HG03558 (cell line): ENCODE measurements around the gene FAF2.
"Not testable (repeated sequence)": the region's sequence is repeated elsewhere in the genome, so short reads cannot be mapped to it uniquely, and the experiment has no call there.

Experiments
- ATAC-seq: cut with Tn5 transposase; IDR thresholded peaks from one replicate; pipeline ENCODE4 v1.9.1; 2021; ENCODE audit warnings: moderate number of reproducible peaks; ENCODE audit not compliant: unreplicated experiment; ENCODE audit errors: extremely low read depth

FAF2 gene

DNA sequence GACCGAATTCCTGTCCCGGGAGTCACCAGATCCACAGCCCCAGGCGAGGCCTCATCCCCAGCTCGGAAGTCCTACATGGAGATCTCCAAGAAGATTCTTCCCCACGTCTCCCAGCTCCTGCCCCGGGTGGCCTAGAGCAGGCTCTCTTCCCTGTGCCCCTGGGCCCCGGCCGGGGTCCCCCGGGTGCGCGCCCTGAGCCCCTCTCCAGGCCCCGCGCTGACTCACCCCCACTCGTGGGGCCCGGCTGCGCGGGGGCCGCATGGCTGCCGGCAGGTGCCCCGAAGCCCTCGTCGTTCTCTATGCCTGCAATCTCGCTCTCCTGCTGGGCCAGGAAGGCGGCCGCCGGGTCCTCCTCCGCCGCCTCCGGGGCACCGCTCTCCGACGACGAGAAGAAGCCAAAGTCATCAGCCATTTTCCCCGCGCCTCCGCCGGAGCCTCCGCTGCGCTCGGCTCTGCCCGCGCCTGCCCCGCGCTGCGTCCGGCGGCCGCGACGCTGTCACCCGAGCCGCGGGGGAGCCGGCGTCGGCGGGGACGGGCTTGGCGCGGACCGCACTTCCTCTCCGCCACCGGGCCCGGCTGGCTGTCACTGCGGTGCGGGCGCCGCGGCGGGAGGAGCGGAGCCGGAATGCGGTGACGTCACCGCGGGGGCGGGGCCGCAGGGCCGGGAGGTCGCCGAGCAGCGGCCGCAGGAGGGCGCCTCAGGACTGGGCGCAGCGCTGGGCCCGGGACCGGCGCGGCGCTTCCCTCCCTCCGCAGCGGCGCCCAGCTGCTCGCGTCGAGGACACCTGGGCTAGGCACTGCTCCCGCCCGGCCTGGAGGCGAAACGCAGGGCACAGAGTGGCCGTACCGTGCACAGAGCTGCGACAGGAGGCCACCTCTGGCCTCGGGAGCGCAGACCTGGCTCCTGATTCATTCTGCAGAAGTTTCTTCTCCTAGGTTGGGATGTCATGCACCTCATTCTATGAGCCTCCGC, 31.9 kb upstream of the FAF2 start, which contains the start of gene CLTB:
CLTB (minus strand) TSS at position 588 of the 973 bp plus-strand sequence; CDS start at position 412, 176 bp downstream.
- peak; percentile 86 for ATAC-seq

DNA sequence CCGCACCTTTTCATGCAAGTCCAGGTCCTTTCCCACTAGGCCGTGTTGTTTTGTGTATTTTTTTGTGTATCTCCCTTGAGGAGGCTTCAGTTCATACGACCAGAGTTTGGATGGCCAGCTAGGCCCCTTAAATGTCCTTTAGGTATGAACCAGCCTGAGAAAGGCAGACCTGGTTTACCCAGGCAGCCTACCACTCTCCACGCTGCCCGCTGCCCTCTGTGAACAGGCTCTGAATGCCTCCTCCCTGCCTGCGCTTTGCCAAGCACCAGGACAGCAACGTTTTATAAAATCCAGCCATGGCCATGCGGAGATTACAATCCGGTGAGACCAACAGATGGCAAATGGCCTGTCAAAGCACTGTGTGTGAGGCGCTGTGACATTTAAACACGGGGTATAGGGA, 31.2 kb upstream of the FAF2 start:
- ATAC-seq, result no peak

DNA sequence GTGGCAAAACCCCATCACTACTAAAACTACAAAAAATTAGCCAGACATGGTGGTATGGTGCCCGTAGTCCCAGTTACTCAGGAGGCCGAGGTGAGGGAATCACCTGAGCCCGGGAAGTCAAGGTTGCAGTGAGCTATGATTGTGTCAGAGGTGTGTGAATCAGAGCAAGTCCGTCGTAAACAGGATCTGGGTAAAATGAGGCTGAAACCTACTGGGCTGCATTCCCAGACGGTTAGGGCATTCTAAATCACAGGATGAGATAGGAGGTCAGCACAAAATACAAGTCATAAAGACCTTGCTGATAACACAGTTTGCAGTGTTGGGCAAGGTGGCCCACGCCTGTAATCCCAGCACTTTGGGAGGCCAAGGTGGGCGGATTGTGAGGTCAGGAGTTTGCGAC, 29.9 kb upstream of the FAF2 start:
- no peak for ATAC-seq

DNA sequence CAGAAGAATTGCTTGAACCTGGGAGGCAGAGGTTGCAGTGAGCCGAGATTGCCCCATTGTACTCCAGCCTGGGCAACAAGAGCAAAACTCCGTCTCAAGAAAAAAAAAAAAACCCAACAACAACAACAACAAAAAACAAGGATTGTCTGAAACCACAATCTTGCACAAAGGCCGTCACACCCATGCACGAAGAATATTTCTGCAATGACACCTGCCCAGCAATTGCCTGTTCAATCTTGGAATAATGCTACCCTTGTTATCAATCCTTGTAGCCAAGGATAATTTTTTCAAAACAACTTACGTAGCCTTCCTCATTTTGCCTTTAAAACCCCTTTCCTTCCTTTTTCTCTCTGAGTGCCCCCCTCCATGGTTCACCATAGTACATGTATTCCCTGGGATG, 28.1 kb upstream of the FAF2 start:
- ATAC-seq, result no peak

DNA sequence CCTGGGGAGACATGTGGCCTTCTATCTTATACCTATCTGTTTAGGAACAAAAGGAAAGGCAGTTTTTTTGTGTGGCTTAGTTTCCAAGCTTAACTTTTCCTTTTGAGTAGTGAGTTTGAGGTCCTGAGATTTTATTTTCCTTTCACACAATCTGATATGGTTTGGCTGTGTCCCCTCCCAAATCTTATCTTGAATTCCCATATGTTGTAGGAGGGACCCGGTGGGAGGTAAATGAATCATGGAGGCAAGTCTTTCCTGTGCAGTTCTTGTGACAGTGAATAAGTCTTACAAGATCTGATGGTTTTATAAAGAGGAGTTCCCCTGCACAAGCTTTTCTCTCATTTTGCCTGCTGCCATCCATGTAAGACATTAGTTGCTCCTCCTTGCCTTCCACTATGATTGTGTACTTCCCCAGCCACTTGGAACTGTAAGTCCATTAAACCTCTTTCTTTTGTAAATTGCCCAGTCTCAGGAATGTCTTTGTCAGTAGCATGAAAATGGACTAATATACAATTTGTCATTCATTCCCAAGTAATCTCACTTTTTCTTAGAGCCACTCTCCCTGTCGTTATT, 27.1 kb upstream of the FAF2 start:
- ATAC-seq, result no peak

DNA sequence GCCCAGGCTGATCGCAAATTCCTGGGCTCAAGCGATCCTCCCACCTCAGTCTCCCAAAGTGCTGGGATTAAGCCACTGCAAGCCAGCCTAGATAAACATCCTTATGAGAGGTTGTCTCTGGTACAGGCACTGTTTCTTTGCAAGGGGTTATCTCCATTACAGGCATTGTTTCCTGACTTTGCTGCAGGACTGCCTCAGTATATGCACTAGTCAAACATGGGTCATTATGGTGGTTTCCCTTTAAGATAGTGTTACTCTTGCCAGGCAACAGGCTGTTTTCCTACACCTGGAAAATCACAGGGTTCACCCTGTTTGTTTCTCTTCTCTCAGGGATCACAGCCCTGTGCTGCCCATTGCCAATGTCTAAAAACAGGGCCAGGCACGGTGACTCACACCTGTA, 24.0 kb upstream of the FAF2 start:
- ATAC-seq, result no peak

DNA sequence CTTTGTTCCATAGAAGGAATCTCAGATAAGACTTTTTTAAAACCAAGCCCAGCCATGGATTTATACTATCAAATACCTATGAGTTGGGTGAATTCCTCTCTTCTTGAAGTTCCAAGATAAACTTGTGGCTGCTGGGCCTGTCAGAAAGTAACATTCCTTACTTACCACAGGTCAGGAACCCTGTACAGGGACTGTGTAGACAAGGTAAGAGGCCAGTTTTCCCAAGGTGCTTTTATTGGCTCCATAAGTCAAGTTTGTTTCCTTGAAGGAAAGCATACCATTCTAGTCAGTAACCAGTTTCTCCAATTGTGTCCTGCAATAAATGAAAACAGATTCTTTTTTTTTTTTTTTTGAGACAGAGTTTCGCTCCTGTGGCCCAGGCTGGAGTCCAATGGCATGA, 23.0 kb upstream of the FAF2 start:
- no peak for ATAC-seq

DNA sequence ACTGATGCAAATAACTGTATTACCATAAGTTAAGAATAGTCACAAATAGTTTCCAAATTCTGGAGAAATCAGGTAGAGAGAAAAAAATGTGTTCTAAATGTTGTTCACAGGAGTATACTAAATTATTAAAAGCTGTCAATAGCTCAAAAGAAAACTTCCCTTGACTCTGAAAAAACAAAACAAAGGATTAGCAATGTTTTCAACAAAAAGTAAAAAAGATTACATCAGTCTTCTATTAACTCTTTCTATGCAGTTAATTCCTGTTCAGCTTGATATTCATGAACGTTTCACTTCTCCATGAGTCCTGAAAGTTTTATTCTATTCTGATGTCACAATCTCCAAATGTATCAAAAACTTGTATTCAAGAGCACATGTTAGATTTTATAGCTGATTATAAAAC, 22.4 kb upstream of the FAF2 start:
- ATAC-seq, result no peak

DNA sequence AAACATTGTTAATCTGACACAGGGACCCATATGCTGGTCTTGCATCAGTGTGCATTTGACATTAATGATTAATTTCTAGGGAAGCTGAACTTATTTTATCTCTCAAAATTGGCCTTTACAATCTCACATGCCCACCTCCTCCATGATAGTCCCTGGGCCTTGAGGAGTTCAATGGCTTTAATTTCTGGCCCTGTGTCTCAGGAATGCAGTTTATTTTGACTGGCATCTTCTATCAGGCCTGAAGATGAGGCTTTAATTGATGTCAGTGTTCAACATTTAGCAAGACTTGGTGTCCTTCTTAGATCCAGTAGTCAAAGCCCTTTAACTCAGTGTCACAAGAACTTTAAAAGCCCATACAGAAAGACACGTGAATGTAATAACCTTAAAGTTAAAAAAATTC, 21.3 kb upstream of the FAF2 start:
- ATAC-seq, result no peak

DNA sequence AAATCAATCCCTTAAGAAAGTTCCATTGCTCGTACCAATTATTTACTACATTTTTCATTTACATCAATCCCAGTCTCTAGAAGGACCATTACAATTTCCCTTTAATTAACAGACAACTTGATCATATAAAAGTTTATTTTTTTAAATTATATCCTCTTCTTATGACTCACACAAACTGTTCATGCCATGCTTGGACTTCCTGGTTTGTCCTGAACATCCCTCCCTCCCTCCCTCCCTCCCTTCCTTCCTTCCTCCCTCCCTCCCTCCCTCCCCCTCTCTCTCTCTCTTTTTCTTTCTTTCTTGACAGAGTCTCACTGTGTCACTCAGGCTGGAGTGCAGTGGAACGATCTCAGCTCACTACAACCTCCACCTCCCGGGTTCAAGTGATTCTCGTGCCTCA, 20.2 kb upstream of the FAF2 start:
- ATAC-seq, result no peak

DNA sequence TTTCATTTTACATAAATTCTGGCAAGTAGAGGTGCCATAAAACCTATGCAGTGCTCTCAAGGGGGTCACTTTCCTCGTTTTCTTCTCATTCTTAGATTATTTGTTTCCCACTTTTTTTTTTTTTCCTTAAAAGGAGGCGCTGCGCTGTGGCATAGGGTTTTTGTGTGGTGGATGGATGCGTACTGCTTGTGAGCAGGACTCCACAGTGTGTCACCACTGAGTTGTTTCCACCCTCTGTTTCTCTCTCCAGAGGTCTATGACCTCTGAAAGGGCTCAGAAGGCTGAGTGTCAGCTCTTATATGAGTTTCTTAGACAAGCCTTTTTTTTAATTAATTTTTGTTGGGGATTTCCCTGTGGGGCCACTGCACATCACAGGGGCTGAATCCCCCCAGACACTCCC, 18.2 kb upstream of the FAF2 start:
- ATAC-seq, result no peak

DNA sequence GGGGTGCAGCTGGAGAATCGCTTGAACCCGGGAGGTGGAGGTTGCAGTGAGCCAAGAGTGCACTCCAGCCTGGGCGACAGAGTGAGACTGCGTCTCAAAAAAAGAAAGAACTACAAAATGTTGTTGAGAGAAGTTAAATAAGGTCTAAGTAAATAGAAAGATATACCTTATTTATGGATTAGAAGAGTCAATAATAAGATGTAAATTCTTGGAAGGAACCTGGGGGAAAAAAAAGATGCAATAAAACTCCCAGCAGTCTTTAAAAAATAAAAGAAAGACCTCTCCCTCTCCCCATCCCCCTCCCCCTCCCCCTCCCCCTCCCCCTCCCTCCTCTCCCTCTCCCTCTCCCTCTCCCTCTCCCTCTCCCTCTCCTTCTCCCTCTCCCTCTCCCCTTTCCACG, 15.5 kb upstream of the FAF2 start:
- no peak for ATAC-seq

DNA sequence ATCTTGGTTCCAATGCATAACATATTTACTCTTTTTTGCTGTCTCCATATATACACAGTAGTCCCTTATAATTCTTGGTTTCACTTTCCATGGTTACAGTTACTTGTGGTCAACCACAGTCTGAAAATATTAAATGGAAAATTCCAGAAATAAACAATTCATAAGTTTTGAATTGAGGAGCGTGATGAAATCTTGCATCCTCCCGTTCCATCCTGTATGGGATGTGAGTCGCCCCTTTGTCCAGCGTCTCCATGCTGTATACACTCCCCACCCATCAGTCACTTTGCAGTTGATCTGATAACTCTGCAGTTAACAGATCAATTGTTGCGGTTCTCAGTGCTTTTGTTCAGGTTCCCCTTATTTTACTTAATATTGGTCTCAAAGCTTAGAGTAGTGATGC, 11.5 kb upstream of the FAF2 start:
- ATAC-seq, result no peak

DNA sequence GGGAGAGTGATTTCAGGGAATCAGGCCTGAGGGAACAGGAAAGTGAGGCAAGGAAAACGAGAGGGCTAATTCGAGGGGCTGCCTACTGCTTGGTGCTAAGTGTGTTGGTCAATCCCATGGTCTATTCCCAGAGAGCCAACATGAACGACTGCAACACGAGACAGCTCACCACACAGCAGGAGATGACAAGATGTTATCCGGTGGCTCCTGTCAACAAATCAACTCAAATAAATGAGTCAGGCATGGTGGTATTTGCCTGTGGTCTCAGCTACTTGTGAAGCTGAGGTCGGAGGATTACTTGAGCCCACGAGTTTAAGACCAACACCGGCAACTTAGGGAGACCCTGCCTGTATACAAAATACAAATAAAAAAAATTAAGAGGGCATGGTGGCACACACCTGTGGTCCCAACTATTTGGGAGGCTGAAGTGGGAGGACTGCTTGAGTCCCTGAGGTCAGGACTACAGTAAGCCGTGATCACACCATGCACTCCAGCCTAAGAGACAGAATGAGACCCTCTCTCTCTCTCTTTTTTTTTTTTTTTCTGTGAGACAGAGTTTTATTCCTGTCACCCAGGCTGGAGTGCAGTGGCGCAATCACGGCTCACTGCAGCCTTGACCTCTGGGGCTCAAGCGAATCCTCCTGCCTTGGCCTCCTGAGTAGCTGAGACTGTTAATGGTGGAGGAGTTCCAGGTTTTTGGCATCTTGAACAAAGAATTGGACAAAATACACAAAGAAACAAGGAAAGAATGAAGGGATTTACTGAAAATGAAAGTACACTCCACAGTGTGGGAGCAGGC, 9.0 kb upstream of the FAF2 start:
- ATAC-seq, result no peak

DNA sequence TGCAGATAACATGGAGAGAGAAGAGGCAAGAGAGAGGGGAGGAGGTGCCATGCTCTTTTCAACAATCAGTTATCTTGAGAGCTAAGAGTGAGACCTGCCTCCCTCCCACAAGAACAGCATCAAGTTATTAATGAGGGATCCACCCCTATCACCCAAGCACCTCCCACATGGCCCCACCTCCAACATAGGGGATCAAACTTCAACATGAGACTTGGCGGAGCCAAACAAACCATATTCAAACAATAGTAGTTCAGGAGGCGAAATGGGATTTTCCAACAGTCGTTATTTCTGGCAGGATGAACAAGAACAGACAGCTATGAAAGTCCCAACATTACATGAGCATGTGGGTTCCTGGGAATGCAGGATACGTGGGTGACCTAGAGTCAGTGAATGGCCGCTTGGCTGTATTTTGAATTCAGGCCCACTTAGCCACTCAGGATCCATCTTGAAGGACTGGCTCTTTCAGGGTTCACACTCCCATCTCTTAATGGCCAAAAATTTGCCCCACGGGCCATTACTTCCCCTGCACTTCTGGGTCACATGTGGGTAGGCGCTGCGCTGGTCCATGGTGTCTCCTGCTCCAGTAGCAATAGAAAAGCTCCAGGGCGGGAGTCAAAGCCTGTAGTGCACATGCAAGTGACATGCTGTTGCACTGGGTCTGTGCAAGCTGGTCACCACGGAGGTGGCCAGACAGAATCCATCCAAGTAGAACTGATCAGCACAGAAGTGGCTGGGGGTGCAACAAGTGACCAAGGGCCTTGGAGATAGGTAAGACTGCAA, 7.1 kb upstream of the FAF2 start:
- no peak for ATAC-seq

DNA sequence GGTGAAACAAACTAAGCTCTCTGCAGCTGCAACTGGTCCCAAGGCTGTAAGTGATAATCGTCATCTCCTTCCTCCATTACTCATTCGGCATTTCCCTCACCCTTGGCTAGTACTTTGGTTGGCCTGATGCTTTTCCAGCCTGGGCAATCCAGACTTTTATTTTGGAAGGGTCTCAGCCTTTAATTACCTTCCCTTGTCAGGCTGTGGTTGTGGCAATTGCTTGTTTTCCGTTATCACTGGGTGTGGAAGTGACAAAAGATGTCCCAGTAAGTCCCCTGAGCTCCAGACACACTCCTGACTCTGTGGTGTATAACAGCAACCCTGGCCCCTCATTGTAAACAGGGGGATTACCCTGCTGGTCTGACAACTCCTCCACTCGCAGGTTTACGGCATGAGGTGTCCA, 6.3 kb upstream of the FAF2 start:
- ATAC-seq, result no peak

DNA sequence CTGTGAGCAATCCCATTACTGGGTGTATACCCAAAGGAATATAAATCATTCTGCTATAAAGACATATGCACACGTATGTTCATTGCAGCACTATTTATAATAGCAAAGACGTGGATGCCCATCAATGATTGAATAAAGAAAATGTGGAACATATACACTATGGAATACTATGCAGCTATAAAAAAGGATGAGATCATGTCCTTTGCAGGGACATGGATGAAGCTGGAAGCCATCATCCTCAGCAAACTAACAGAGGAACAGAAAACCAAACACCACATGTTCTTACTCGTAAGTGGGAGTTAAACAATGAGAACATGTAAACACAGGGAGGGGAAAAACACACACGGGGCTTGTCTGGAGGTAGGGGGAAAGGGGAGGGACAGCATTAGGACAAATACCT, 5.3 kb upstream of the FAF2 start:
- ATAC-seq, result not testable (repeated sequence)

DNA sequence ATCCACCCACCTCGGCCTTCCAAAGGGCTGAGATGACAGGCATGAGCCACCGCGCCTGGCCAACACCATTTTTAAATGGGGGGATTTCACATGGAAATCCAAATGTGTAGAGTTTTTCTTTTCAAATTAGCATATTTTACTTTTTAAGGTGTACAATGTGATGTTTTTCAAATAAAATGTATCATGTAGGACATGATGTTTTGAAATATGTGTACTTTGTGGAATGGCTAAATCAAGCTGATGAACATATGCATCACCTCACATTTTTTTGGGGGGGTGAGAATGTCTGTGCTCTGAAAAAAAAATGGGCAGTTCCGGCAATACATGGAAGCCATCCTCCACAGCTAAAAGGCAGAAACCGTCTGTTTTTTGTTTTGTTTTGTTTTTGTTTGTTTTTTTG, 3.4 kb upstream of the FAF2 start:
- no peak for ATAC-seq

DNA sequence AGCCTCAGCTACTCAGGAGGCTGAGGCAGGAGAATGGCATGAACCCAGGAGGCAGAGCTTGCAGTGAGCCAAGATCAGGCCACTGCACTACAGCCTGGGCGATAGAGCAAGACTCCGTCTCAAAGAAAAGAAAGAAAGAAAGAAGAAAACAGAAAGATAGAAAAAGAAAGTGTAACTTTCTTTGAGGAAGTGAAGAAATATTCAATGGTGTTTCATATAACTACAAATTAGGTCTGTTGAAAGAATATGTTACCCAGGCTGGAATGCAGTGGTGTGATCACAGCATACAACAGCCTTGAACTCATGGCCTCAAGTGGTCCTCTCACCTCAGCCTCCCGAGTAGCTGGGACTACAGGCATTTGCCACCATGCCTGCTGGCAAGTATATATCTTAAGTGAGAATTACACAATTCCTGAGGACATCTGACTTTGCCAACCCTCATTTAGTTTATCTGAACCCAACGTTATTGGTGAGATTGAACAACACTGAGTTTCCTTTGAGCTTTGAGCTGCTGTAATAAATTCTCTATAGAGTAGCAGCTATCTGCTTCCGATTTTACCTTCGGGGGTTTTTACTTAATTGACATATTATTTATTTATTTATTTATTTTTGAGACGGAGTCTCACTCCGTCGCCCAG, 2.0 kb upstream of the FAF2 start:
- no peak for ATAC-seq
